Activated naive CD8-positive, alpha-beta T cell treated with anti-CD3 and anti-CD28 coated beads, Interleukin-2, amount 50 U/mL, for 24 hours (primary cell): ENCODE data around the gene SULT1C2.

Experiments
- ATAC-seq: fragments of 150-1000 bp; cut with Tn5 transposase; one replicate; pipeline ENCODE4 v1.10.0; 2021
- DNase-seq: peaks from one replicate; pipeline ENCODE4 v3.0.0; 2021
- H3K27ac Mint-ChIP-seq: one replicate; pipeline ENCODE4 v1.8.0; 2021; ENCODE audit warnings: mild to moderate bottlenecking, mixed read lengths
- H3K27me3 Mint-ChIP-seq: one replicate; pipeline ENCODE4 v1.8.0; 2021; ENCODE audit warnings: mixed read lengths
- H3K36me3 Mint-ChIP-seq: one replicate; pipeline ENCODE4 v1.8.0; 2021; ENCODE audit warnings: low read depth, mixed read lengths
- H3K4me1 Mint-ChIP-seq: one replicate; pipeline ENCODE4 v1.8.0; 2021; ENCODE audit warnings: mixed read lengths
- H3K4me3 Mint-ChIP-seq: one replicate; pipeline ENCODE4 v1.8.0; 2021; ENCODE audit warnings: mild to moderate bottlenecking, moderate library complexity, mixed read lengths
- H3K9me3 Mint-ChIP-seq: one replicate; pipeline ENCODE4 v1.8.0; 2021; ENCODE audit warnings: mixed read lengths

Gene SULT1C2

DNA sequence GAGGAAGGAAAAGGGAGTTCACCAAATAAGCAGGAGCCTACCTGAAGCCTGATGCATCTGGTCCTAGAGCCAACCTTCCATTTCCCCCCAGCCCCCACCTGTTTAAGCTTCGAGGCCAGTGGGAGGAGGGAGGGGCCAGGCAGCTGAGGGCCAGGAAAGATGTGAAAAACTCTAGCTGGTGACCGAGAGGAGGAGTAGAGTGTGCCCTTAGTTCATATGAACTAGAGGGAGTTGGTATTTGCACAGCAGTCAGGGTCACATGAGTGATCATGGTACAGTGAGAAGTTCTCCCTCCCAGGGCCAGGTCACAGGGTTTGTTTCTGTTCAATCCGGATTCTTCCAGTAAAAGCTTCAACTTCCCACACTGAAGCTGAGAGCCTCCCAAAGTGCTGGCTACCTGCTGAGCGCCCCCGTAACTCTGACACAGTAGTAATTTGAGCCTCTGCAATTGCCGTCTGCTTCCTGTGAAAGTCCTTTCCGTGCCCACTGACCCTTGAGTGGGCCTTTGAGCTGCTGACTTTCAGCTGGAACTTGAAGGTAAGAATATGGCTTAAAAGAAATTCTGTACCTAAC lies at the start of gene SULT1C2:
Gene SULT1C2, plus strand, starts transcription at position 362 of the 573 bp plus-strand sequence. CDS start 4,773 bp downstream, outside the sequence.
- Mint-ChIP-seq H3K9me3 (peaks cover 13% of the 10 kb centered on the region), H3K27ac (no peak within 1 kb of the TSS), H3K36me3 (no peaks in the 10 kb centered on the region), H3K4me1 (no peaks in the 10 kb centered on the region), H3K4me3 (no peak within 1 kb of the TSS), H3K27me3 (peaks cover 5% of the 10 kb centered on the region)
- DNase-seq (no peak), ATAC-seq (no peak)

DNA sequence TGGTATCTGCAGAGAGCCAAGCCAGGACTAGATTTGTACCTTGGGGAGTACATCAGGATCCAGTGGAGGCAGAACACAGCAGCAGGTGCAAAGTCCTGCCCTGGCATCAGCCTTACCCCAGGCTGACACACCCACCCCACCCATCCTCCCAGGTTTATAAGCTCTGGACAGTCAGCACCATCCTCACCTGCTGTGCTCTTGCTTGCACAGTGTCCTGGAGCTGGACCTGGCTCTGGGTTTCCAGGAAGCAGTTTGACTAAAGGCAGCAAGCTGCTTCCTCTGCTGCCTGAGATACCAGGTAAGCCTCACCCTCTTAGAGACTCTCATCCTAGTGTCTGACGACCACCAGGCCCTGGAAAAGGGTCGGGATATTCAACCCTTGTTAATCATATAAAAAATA lies 48.9 kb upstream of the SULT1C2 start, which contains the start of gene SULT1C3:
Gene SULT1C3, plus strand, starts transcription at position 183 of the 400 bp plus-strand sequence. CDS start 7,227 bp downstream, outside the sequence.
- Mint-ChIP-seq H3K36me3 (no peaks in the 10 kb centered on the region), H3K4me3 (no peak within 1 kb of the TSS), H3K4me1 (no peaks in the 10 kb centered on the region), H3K27me3 (no peaks in the 10 kb centered on the region), H3K9me3 (peaks cover 15% of the 10 kb centered on the region), H3K27ac (no peak within 1 kb of the TSS)
- ATAC-seq, result no peak
- DNase-seq, result no peak

DNA sequence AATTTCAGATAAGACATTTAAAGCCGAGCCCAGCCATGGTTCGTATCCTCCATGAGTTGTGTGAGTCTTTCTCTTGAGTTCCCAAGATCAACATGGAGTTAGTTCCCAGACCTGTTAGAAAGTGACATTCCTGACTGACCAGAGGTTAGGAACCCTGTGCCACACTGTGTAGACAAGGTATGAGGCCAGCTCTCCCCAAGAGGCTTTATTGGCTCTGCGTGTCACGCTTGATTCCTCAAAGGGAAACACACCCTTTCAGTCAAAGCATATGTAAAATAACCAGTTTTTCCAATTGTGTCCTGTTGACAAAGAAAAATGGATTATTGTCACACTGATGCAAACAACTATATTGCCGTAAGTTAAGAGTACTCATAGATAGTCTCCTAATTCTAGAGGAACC lies 47.7 kb upstream of the SULT1C2 start:
- Mint-ChIP-seq H3K9me3 (peaks cover 16% of the 10 kb centered on the region), H3K27me3 (peaks cover 3% of the 10 kb centered on the region), H3K27ac (no peak overlapping the region), H3K4me3 (no peak overlapping the region), H3K4me1 (no peaks in the 10 kb centered on the region), H3K36me3 (no peaks in the 10 kb centered on the region)
- no peak for DNase-seq
- ATAC-seq, result no peak

- H3K4me3 Mint-ChIP-seq, result no peak overlapping the region
- ATAC-seq, result no peak
- H3K4me1 Mint-ChIP-seq, result no peaks in the 10 kb centered on the region
- H3K9me3 Mint-ChIP-seq, result peaks cover 4% of the 10 kb centered on the region
- H3K36me3 Mint-ChIP-seq, result no peaks in the 10 kb centered on the region
- no peak overlapping the region for H3K27ac Mint-ChIP-seq
- DNase-seq, result no peak
- peaks cover 3% of the 10 kb centered on the region for H3K27me3 Mint-ChIP-seq
These were observed 45.1 kb upstream of the SULT1C2 start for GRCh38 chr2:108243566-108243965.

GRCh38 chr2:108244667-108245414 lies 43.9 kb upstream of the SULT1C2 start:
- H3K27me3 Mint-ChIP-seq, result peaks cover 3% of the 10 kb centered on the region
- ATAC-seq (no peak), DNase-seq (no peak)
- H3K4me1 Mint-ChIP-seq, result no peaks in the 10 kb centered on the region
- H3K9me3 Mint-ChIP-seq, result peaks cover 4% of the 10 kb centered on the region
- H3K4me3 Mint-ChIP-seq, result no peak overlapping the region
- H3K36me3 Mint-ChIP-seq, result no peaks in the 10 kb centered on the region
- H3K27ac Mint-ChIP-seq, result no peak overlapping the region

DNA sequence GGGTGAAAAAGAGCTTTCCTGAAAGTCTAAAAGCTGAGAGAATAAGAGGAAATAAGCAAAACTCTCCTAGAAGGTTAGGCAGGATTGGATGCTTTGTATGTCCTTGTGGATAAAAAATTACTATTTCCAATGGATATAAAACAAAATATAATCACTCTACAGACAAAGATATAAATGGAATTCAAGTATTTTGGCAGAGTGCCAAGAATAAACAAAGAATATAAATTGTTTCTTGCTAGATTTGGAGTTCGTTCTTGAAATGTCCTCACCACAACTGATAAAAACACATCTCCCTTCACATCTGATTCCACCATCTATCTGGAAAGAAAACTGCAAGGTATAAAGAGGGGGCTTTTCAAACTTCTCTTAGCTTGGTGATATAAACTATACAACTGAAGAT lies 35.6 kb upstream of the SULT1C2 start:
- no peaks in the 10 kb centered on the region for H3K36me3 Mint-ChIP-seq
- H3K27ac Mint-ChIP-seq, result no peak overlapping the region
- ATAC-seq, result no peak
- H3K4me3 Mint-ChIP-seq, result no peak overlapping the region
- no peaks in the 10 kb centered on the region for H3K9me3 Mint-ChIP-seq
- H3K4me1 Mint-ChIP-seq, result no peaks in the 10 kb centered on the region
- no peaks in the 10 kb centered on the region for H3K27me3 Mint-ChIP-seq
- no peak for DNase-seq

GRCh38 chr2:108257757-108258331 lies 30.9 kb upstream of the SULT1C2 start:
- H3K27ac Mint-ChIP-seq, result no peak overlapping the region
- ATAC-seq (no peak), DNase-seq (no peak)
- no peaks in the 10 kb centered on the region for H3K9me3 Mint-ChIP-seq
- no peak overlapping the region for H3K4me3 Mint-ChIP-seq
- H3K4me1 Mint-ChIP-seq, result no peaks in the 10 kb centered on the region
- no peaks in the 10 kb centered on the region for H3K36me3 Mint-ChIP-seq
- no peaks in the 10 kb centered on the region for H3K27me3 Mint-ChIP-seq

DNA sequence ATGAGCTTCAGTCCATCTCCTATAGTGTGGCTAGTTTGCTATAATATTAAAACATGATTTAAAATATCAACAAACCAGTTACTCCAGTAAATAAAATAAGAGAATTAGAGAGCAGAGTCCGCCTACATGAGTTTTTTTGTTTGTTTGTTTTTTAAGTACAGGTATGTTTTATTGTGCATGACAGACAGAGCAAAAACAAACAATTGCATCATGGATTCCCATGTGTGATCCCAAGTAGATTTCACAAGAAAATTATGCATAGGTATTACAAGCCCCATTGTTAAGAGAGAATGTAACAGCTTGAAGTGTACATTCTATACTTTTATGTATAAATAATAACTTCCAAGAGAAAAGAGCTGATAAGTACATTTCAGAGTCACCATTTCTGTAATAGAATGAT lies 27.9 kb upstream of the SULT1C2 start:
- no peak for ATAC-seq
- Mint-ChIP-seq H3K4me3 (no peak overlapping the region), H3K36me3 (no peaks in the 10 kb centered on the region)

DNA sequence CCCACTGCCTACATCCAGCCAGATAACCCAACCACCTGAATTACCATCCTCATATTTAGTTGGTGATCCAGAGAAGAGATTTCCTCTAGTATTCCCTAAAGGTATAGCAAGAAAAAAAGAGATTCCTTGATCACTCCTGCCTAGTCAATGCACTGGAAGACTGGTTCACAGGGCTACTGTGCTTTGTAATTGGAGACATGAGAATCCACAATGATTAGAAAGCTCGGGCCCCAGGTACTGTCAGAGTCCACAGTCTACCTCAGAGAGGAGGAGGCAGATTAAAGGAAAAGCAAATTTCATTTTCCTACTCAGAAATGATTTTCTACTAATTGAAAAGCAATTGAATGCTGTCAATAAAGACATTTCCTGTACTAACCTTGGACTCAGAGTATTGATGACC lies 26.7 kb upstream of the SULT1C2 start:
- no peak overlapping the region for H3K4me3 Mint-ChIP-seq
- DNase-seq (no peak), ATAC-seq (no peak)
- no peak overlapping the region for H3K27ac Mint-ChIP-seq
- H3K27me3 Mint-ChIP-seq, result peaks cover 3% of the 10 kb centered on the region
- no peaks in the 10 kb centered on the region for H3K4me1 Mint-ChIP-seq
- no peaks in the 10 kb centered on the region for H3K36me3 Mint-ChIP-seq
- no peaks in the 10 kb centered on the region for H3K9me3 Mint-ChIP-seq

More for the DNA sequence above, 27.9 kb upstream of the SULT1C2 start:
- Mint-ChIP-seq H3K4me1 (no peaks in the 10 kb centered on the region), H3K27ac (no peak overlapping the region), H3K9me3 (no peaks in the 10 kb centered on the region), H3K27me3 (no peaks in the 10 kb centered on the region)
- DNase-seq, result no peak

GRCh38 chr2:108263401-108263800 lies 25.3 kb upstream of the SULT1C2 start:
- DNase-seq (no peak), ATAC-seq (no peak)
- Mint-ChIP-seq H3K4me3 (no peak overlapping the region), H3K27ac (no peak overlapping the region), H3K27me3 (peaks cover 3% of the 10 kb centered on the region), H3K36me3 (no peaks in the 10 kb centered on the region), H3K4me1 (no peaks in the 10 kb centered on the region), H3K9me3 (no peaks in the 10 kb centered on the region)

- DNase-seq (no peak), ATAC-seq (no peak)
- Mint-ChIP-seq H3K4me3 (no peak overlapping the region), H3K27me3 (peaks cover 5% of the 10 kb centered on the region), H3K9me3 (no peaks in the 10 kb centered on the region), H3K4me1 (no peaks in the 10 kb centered on the region), H3K36me3 (no peaks in the 10 kb centered on the region), H3K27ac (no peak overlapping the region)
These were observed 22.5 kb upstream of the SULT1C2 start for GRCh38 chr2:108266218-108266617.

DNA sequence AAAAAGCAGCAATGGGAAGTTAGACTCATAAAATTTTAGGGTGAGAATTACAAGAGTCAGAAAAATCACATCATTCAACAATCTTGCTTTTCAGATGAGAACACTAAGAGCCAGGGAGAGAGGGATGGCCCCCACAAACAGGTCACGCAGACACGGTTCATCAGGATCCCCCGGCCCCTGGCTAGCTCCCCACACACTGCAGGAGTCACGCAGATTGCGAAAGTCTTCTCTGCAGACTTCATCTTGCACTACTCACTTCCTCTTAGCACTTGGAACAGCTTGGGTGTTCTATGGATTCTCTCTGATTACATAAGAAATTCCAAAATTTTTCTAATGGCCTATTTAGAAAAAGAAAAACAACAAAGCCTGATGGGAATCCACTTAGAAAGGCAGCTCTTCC lies 21.6 kb upstream of the SULT1C2 start:
- no peak overlapping the region for H3K27ac Mint-ChIP-seq
- no peak overlapping the region for H3K4me3 Mint-ChIP-seq
- ATAC-seq (no peak), DNase-seq (no peak)
- no peaks in the 10 kb centered on the region for H3K36me3 Mint-ChIP-seq
- H3K4me1 Mint-ChIP-seq, result no peaks in the 10 kb centered on the region
- peaks cover 5% of the 10 kb centered on the region for H3K27me3 Mint-ChIP-seq
- no peaks in the 10 kb centered on the region for H3K9me3 Mint-ChIP-seq

- no peaks in the 10 kb centered on the region for H3K4me1 Mint-ChIP-seq
These were observed 20.7 kb upstream of the SULT1C2 start for GRCh38 chr2:108268001-108268400.

GRCh38 chr2:108270346-108270745 lies 18.3 kb upstream of the SULT1C2 start:
- no peak for ATAC-seq
- Mint-ChIP-seq H3K27ac (no peak overlapping the region), H3K36me3 (no peaks in the 10 kb centered on the region), H3K27me3 (peaks cover 5% of the 10 kb centered on the region), H3K4me3 (no peak overlapping the region), H3K9me3 (no peaks in the 10 kb centered on the region), H3K4me1 (no peaks in the 10 kb centered on the region)
- DNase-seq, result no peak

More at GRCh38 chr2:108268001-108268400, 20.7 kb upstream of the SULT1C2 start:
- Mint-ChIP-seq H3K9me3 (no peaks in the 10 kb centered on the region), H3K4me3 (no peak overlapping the region), H3K36me3 (no peaks in the 10 kb centered on the region), H3K27ac (no peak overlapping the region), H3K27me3 (peaks cover 5% of the 10 kb centered on the region)
- DNase-seq (no peak), ATAC-seq (no peak)
